Mucosa of descending colon (tissue), 3 donors: ENCODE measurements around the gene DENND1A. TPM values are rescaled to one million over a fixed set of nuclear protein-coding genes. Genes with fewer than 3 reads are reported as not detected.
A peak's percentile ranks its signal among the peaks of the same experiment; 100 is the strongest.

Experiments
- ATAC-seq: fragments of 200-7000 bp; cut with Tn5 transposase; one replicate; pipeline ENCODE4 v1.9.1; 2020; ENCODE audit warnings: mild to moderate bottlenecking, moderate library complexity
- DNase-seq, 3 donors: peaks; one replicate each; pipeline ENCODE4 v3.0.0-alpha.2; 2020
- H3K36me3 ChIP-seq: fragments of 200-600 bp; one replicate; pipeline ENCODE4 v1.8.0; 2021; ENCODE audit warnings: low read depth, mild to moderate bottlenecking
- H3K4me1 ChIP-seq: fragments of 200-600 bp; one replicate; pipeline ENCODE4 v1.8.0; 2021; ENCODE audit warnings: low read depth, mild to moderate bottlenecking
- H3K4me3 ChIP-seq: fragments of 200-600 bp; one replicate; pipeline ENCODE4 v1.8.0; 2021; ENCODE audit warnings: mild to moderate bottlenecking
- H3K9me3 ChIP-seq: fragments of 200-600 bp; one replicate; pipeline ENCODE4 v1.8.0; 2021; ENCODE audit warnings: mild to moderate bottlenecking
- intact Hi-C, 2 donors: fragments of 100-400 bp; cut with DNase I in 1 of 2; cut with micrococcal nuclease in 1 of 2; formaldehyde crosslinking; loops; one replicate each; pipeline versions ENCODE4 v1.11.0 to v1.11.1; 2022; cut with DNase I, micrococcal nuclease
- total RNA-seq, 3 donors: library from RNA; stranded (reverse); fragmentation: NEBNext Ultra II Directional in 2 of 3; extraction: Animal tissue kit (Norgen Biotek cat#: 25700) in 2 of 3; gene quantifications; one replicate each; pipeline versions ENCODE4 v1.2.1 to v1.2.4, GENCODE V29; 2021 to 2023
- TF ChIP-seq, protein P1 (sequence below): fragments of 200-600 bp; IDR thresholded peaks from one replicate; pipeline ENCODE4 v1.8.0; 2022; ENCODE audit warnings: antibody characterized with exemption, mild to moderate bottlenecking
- donor health status: DM: no; HTN: no; CAD: no; lungs with moderate emphysema.
- donor health status: DM: no; HTN: no; CAD: no.
- donor health status: DM: no; HTN: yes; CAD: no.

The DENND1A gene
- total RNA-seq, 3 donors from 2014 or later, result 32.8 to 50.0 (median 35.1) TPM

DNA sequence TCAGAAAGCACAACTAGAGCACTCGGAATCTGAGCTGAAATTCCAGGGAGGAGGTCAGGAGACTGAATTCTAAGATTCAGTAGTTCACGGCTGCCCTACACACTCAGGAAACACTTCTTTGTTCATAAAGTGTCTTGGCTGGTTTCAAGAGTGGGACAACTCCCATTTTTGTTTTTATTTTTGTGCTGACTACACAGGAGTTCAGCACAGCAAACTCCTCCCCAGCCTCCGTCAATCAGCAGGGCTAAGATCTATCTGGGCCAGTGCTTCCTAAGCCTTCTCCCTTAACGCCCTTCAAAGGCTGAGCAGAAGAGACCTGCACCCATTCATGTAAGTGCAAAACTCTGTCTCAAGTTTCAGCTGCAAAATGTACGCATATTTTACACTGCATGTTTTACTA is 323.8 kb downstream of the DENND1A start:
- DNase-seq (no peak), ATAC-seq (no peak)
- Histone ChIP-seq H3K36me3 (no peaks in the 10 kb centered on the region), H3K4me3 (no peak overlapping the region), H3K9me3 (no peaks in the 10 kb centered on the region), H3K4me1 (no peaks in the 10 kb centered on the region)
- TF ChIP-seq, protein P1, sequence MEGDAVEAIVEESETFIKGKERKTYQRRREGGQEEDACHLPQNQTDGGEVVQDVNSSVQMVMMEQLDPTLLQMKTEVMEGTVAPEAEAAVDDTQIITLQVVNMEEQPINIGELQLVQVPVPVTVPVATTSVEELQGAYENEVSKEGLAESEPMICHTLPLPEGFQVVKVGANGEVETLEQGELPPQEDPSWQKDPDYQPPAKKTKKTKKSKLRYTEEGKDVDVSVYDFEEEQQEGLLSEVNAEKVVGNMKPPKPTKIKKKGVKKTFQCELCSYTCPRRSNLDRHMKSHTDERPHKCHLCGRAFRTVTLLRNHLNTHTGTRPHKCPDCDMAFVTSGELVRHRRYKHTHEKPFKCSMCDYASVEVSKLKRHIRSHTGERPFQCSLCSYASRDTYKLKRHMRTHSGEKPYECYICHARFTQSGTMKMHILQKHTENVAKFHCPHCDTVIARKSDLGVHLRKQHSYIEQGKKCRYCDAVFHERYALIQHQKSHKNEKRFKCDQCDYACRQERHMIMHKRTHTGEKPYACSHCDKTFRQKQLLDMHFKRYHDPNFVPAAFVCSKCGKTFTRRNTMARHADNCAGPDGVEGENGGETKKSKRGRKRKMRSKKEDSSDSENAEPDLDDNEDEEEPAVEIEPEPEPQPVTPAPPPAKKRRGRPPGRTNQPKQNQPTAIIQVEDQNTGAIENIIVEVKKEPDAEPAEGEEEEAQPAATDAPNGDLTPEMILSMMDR, result no peak
- intact Hi-C loops, result no loop called here

DNA sequence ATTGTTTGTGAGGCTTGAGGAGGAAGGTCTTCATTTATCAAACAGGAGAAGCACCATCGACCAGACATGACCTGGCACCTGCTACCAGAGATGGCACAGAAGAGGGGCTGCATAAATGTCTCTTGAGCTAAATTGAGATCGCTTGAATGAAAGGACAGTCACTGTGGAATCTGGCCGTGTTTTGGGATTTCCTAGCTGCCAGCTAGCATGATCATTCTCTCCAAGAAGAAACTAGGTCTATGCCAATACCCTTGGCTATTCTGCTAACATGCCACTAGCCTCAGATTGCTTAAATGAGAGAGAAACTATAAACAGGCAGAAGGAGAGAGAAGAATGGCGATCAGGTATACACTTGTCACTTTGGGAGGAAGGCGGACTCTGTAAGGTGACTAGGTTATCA is 324.6 kb downstream of the DENND1A start:
- DNase-seq (no peak), ATAC-seq (no peak)
- no peaks in the 10 kb centered on the region for H3K36me3 ChIP-seq
- TF ChIP-seq, protein P1, result no peak
- intact Hi-C loops, result no loop called here
- no peaks in the 10 kb centered on the region for H3K9me3 ChIP-seq
- H3K4me1 ChIP-seq, result no peaks in the 10 kb centered on the region
- no peak overlapping the region for H3K4me3 ChIP-seq

DNA sequence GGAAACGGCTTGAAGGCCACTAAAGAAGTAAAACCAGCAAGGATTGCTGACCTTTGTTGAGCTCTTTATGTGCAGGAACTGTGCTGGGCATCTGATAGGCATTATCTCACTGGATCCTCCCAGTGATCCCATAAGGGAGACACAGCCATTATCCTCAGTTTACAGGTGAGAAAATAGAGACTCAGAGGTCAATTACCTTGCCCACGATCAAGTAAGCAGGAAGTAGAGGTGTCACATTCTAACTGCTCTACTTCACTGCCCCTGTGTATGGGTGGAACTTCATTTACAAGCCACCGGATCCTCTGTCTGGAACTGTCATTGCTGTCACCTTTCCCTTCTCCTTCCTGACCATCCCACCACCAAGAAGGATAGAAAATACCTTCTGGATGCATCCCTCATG is 325.1 kb downstream of the DENND1A start:
- no peak overlapping the region for H3K4me3 ChIP-seq
- no peaks in the 10 kb centered on the region for H3K36me3 ChIP-seq
- no peaks in the 10 kb centered on the region for H3K9me3 ChIP-seq
- H3K4me1 ChIP-seq, result no peaks in the 10 kb centered on the region
- DNase-seq (no peak), ATAC-seq (peak; percentile 60)
- intact Hi-C loops, result no loop called here
- TF ChIP-seq, protein P1, result no peak

DNA sequence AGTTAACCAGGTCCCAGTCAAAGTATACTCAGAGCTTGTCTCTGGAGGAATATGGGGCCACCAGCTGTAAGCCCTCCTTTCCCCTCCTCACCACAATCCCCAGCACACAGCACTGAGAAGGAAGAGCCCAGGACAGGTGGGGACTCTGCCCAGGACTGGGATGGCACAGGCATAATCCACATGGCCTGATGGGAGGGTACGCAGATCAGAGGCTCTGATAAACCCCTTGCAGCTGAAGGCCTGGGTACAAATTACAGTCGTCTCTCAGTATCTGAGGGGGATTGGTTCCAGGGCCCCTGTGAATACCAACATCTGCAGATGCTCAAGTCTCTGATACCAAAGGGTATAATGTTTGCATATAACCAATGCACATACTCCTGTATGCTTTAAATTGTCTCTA is 328.1 kb downstream of the DENND1A start:
- TF ChIP-seq, protein P1, result no peak
- no peak overlapping the region for H3K4me3 ChIP-seq
- no peaks in the 10 kb centered on the region for H3K4me1 ChIP-seq
- no peaks in the 10 kb centered on the region for H3K36me3 ChIP-seq
- intact Hi-C loops, result no loop called here
- ATAC-seq (no peak), DNase-seq (no peak)
- no peaks in the 10 kb centered on the region for H3K9me3 ChIP-seq

DNA sequence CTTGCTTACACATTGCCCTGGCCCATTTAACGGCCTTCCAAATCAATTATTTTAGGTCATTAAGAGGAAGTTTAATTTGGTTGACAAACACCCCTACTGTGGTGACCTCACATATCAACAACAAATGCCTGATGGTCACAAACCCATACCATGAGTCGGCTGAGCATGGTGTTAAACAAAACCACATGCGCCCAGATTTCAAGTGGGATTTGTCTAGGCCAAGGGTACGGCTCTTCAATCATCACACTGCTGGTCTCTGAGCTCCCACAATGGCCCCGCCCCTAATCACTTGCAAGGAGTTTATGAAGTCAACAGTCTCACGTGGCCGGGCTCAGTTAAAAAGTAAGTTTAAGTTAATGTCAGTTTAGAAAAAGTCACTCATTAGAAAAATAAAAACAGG is 330.1 kb downstream of the DENND1A start:
- intact Hi-C loops, result no loop called here
- H3K9me3 ChIP-seq, result no peaks in the 10 kb centered on the region
- H3K4me1 ChIP-seq, result no peaks in the 10 kb centered on the region
- no peaks in the 10 kb centered on the region for H3K36me3 ChIP-seq
- ATAC-seq (no peak), DNase-seq (no peak)
- TF ChIP-seq, protein P1, result no peak
- H3K4me3 ChIP-seq, result no peak overlapping the region

DNA sequence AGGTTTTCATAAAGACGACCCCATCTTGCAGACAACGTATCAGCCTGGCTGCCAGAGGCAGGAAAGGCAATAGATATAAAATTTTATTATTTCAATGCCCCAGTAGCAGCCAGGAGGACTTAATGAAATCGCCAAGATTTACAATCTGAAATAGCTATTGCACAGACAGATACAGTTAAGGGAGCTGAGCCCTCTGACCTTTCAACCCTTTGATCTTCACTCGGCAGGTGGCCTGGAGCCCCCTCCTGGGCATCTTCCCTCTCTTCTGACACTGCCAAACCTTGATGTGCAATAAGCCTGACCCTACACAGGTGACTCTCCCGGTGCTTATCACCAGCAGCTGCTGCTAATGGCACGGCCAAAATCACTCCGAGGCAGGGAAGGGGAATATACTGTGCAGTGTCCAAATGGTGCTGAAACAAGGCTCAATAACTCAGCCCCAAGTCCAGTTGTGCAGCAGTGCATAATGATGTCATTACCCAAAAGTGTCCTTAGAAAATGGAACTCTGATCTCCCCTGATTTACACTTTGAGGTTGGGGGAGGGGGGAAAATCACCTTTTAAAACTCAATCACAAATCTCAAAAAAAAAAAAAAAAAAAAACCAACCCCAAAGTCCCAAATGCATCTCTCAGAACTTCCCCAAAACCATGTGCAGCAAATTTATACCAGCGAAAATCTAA is 331.9 kb downstream of the DENND1A start:
- Histone ChIP-seq H3K9me3 (no peaks in the 10 kb centered on the region), H3K36me3 (no peaks in the 10 kb centered on the region), H3K4me1 (no peaks in the 10 kb centered on the region), H3K4me3 (no peak overlapping the region)
- ATAC-seq (no peak), DNase-seq (no peak)
- TF ChIP-seq, protein P1, result no peak
- intact Hi-C loops, result no loop called here
